Endothelial cell of umbilical vein (primary cell): ENCODE data around the gene EEF1AKMT2.
A peak's percentile ranks its signal among the peaks of the same experiment; 100 is the strongest.

Source experiments
- CTCF ChIP-seq, 2 donors: IDR thresholded peaks; 1 replicate in 1 of 2; 2 replicates in 1 of 2; pipeline ENCODE4 v1.5.1; 2011; ENCODE audit warnings: low read length in 2 of 2, mild to moderate bottlenecking in 2 of 2, moderate library complexity in 2 of 2, control low read depth in 1 of 2, inconsistent platforms in 1 of 2, low read depth in 1 of 2; ENCODE audit not compliant: insufficient read depth in 1 of 2; ENCODE audit errors: extremely low read depth in 1 of 2
- EZH2 ChIP-seq: IDR thresholded peaks from 2 replicates; pipeline ENCODE4 v1.6.1; 2012; ENCODE audit warnings: borderline replicate concordance, low read depth, mild to moderate bottlenecking, moderate library complexity, low read length, inconsistent platforms; ENCODE audit not compliant: severe bottlenecking
- FOS ChIP-seq: IDR thresholded peaks from 2 replicates; pipeline ENCODE4 v1.6.1; 2011; ENCODE audit warnings: mild to moderate bottlenecking, low read length, moderate library complexity, borderline replicate concordance; ENCODE audit not compliant: insufficient read depth
- GATA2 ChIP-seq: IDR thresholded peaks from 2 replicates; pipeline ENCODE4 v1.7.0; 2011; ENCODE audit warnings: low read depth, mild to moderate bottlenecking, moderate library complexity, mixed read lengths, low read length; ENCODE audit not compliant: insufficient read length, insufficient read depth
- JUN ChIP-seq: IDR thresholded peaks from 2 replicates; pipeline ENCODE4 v1.6.1; 2011; ENCODE audit warnings: borderline replicate concordance, low read depth; ENCODE audit not compliant: insufficient read length, insufficient read depth
- MAX ChIP-seq: IDR thresholded peaks from 2 replicates; pipeline ENCODE4 v1.6.1; 2011; ENCODE audit not compliant: insufficient read depth, insufficient read length
- MYC ChIP-seq: IDR thresholded peaks from one replicate; pipeline ENCODE4 v1.6.1; 2011; ENCODE audit warnings: mild to moderate bottlenecking, low read depth, low read length
- POLR2A ChIP-seq: IDR thresholded peaks from 2 replicates; pipeline ENCODE4 v1.6.1; 2012; ENCODE audit warnings: low read depth, mild to moderate bottlenecking, control low read depth, low read length
- POLR2AphosphoS5 ChIP-seq: IDR thresholded peaks from 2 replicates; pipeline ENCODE4 v1.6.1; 2012; ENCODE audit warnings: low read depth, mild to moderate bottlenecking, control low read depth, low read length, moderate library complexity; ENCODE audit not compliant: insufficient read depth

- TF ChIP-seq CTCF (IDR thresholded peaks at IDR 0.05; ENCODE audit: extremely low read depth in 1 of 2, insufficient read depth in 1 of 2, low read depth in 1 of 2, low read length in 2 of 2) (peak; percentile 77 to 81), EZH2 (no peak), POLR2A (no peak), MAX (no peak), FOS (no peak), POLR2AphosphoS5 (no peak), JUN (no peak), GATA2 (no peak), MYC (no peak)
Measured at GRCh38 chr10:124741281-124741921, 50.3 kb downstream of the EEF1AKMT2 start.
